ENCODE data around the gene MFSD12. TPM values are rescaled to one million over a fixed set of nuclear protein-coding genes. Genes with fewer than 3 reads are reported as not detected.
A peak's percentile ranks its signal among the peaks of the same experiment; 100 is the strongest.

MFSD12 gene
- total RNA-seq, 2 donors from 2014 or later: 28.4 to 54.3 TPM

- no peak within 1 kb of the TSS for H3K4me3 ChIP-seq
- no peak for DNase-seq
- no peaks in the 10 kb centered on the region for H3K4me1 ChIP-seq
- H3K27me3 ChIP-seq: no peaks in the 10 kb centered on the region
- intact Hi-C loops (cut with DNase I): no loop called here
- TF ChIP-seq CTCF (IDR thresholded peaks at IDR 0.05): no peak
- no peak within 1 kb of the TSS for H3K27ac ChIP-seq
- no peak within 1 kb of the TSS for H3K9ac ChIP-seq (ENCODE audit: low read depth in 2 of 2, low read length in 2 of 2)
- no peaks in the 10 kb centered on the region for H3K9me3 ChIP-seq
- H3K36me3 ChIP-seq: peaks cover 9% of the 10 kb centered on the region
These were observed 18.2 kb downstream of the MFSD12 start, which contains the start of gene TEKTIP1 for GRCh38 chr19:3538965-3539755. Gene TEKTIP1, plus strand, starts transcription at chr19:3539174. Its CDS starts 4 bp downstream, at chr19:3539178.

- TF ChIP-seq CTCF (IDR thresholded peaks at IDR 0.05): no peak
- Histone ChIP-seq H3K27ac (no peak overlapping the region), H3K4me3 (no peak overlapping the region), H3K27me3 (no peaks in the 10 kb centered on the region), H3K9ac (ENCODE audit: low read depth in 2 of 2, low read length in 2 of 2) (no peak overlapping the region), H3K9me3 (no peaks in the 10 kb centered on the region), H3K36me3 (peaks cover 9% of the 10 kb centered on the region), H3K4me1 (no peaks in the 10 kb centered on the region)
- intact Hi-C loops (cut with DNase I): no loop called here
- DNase-seq: no peak
These were observed 19.0 kb downstream of the MFSD12 start for GRCh38 chr19:3538258-3538929.

- peaks cover 12% of the 10 kb centered on the region for H3K36me3 ChIP-seq
- no peak for TF ChIP-seq CTCF (IDR thresholded peaks at IDR 0.05)
- no peaks in the 10 kb centered on the region for H3K27me3 ChIP-seq
- no peak overlapping the region for H3K9ac ChIP-seq (ENCODE audit: low read depth in 2 of 2, low read length in 2 of 2)
- intact Hi-C loops (cut with DNase I): no loop called here
- no peak overlapping the region for H3K27ac ChIP-seq
- no peak for DNase-seq
- H3K9me3 ChIP-seq: no peaks in the 10 kb centered on the region
- H3K4me3 ChIP-seq: no peak overlapping the region
- no peaks in the 10 kb centered on the region for H3K4me1 ChIP-seq
These were observed 19.7 kb downstream of the MFSD12 start for GRCh38 chr19:3537438-3538240.

- Histone ChIP-seq H3K9me3 (no peaks in the 10 kb centered on the region), H3K27me3 (no peaks in the 10 kb centered on the region), H3K36me3 (peaks cover 17% of the 10 kb centered on the region), H3K4me3 (no peak overlapping the region), H3K27ac (no peak overlapping the region), H3K4me1 (no peaks in the 10 kb centered on the region), H3K9ac (ENCODE audit: low read depth in 2 of 2, low read length in 2 of 2) (no peak overlapping the region)
- DNase-seq: no peak
- no peak for TF ChIP-seq CTCF (IDR thresholded peaks at IDR 0.05)
- intact Hi-C loops (cut with DNase I): no loop called here
These were observed 20.3 kb downstream of the MFSD12 start for GRCh38 chr19:3537101-3537437.

GRCh38 chr19:3536429-3537100 lies 20.8 kb downstream of the MFSD12 start:
- no peak overlapping the region for H3K4me3 ChIP-seq
- no peaks in the 10 kb centered on the region for H3K27me3 ChIP-seq
- H3K4me1 ChIP-seq: no peaks in the 10 kb centered on the region
- peaks cover 21% of the 10 kb centered on the region for H3K36me3 ChIP-seq
- no peak for DNase-seq
- peak overlapping the region in 1 of 2 donors; percentile 12 for H3K9ac ChIP-seq (ENCODE audit: low read depth in 2 of 2, low read length in 2 of 2)
- H3K9me3 ChIP-seq: no peaks in the 10 kb centered on the region
- TF ChIP-seq CTCF (IDR thresholded peaks at IDR 0.05): no peak
- intact Hi-C loops (cut with DNase I): no loop called here
- no peak overlapping the region for H3K27ac ChIP-seq
